Esophagus muscularis mucosa (tissue), 4 donors: ENCODE results near the gene JMJD6. TPM values are rescaled to one million over a fixed set of nuclear protein-coding genes. Genes with fewer than 3 reads are reported as not detected.
A peak's percentile ranks its signal among the peaks of the same experiment; 100 is the strongest.

Experiments
- DNase-seq: peaks from one replicate; pipeline ENCODE4 v3.0.0-alpha.2; 2017; ENCODE audit errors: extremely low spot score
- H3K27ac ChIP-seq, 4 donors: fragments of 200-600 bp; sonication (generic); replicated peaks in 1 of 4; 1 replicate in 3 of 4; 2 replicates in 1 of 4; pipeline ENCODE4 v1.5.1; 2016 to 2019; ENCODE audit warnings: mild to moderate bottlenecking in 1 of 4
- H3K27me3 ChIP-seq, 4 donors: fragments of 200-600 bp; sonication (generic); one replicate each; pipeline versions ENCODE4 v1.5.1 to v1.6.0; 2016 to 2019
- H3K36me3 ChIP-seq, 4 donors: fragments of 200-600 bp; sonication (generic); one replicate each; pipeline ENCODE4 v1.5.1; 2016 to 2019
- H3K4me1 ChIP-seq, 4 donors: fragments of 200-600 bp; sonication (generic); one replicate each; pipeline ENCODE4 v1.5.1; 2016 to 2019
- H3K4me3 ChIP-seq, 4 donors: fragments of 200-600 bp; sonication (generic); 1 replicate in 2 of 4; 2 replicates in 2 of 4; pipeline ENCODE4 v1.5.1; 2016 to 2019; ENCODE audit warnings: mild to moderate bottlenecking in 4 of 4, moderate library complexity in 1 of 4
- H3K9me3 ChIP-seq, 4 donors: fragments of 200-600 bp; sonication (generic); 1 replicate in 3 of 4; 2 replicates in 1 of 4; pipeline ENCODE4 v1.5.1; 2016 to 2019
- EP300 ChIP-seq: sonication (generic); formaldehyde crosslinking; IDR thresholded peaks from one replicate; pipeline ENCODE4 v1.6.1; 2017; ENCODE audit warnings: antibody characterized with exemption
- POLR2A ChIP-seq: fragments of 450-650 bp; IDR thresholded peaks from one replicate; pipeline ENCODE4 v1.6.1; 2017; ENCODE audit warnings: antibody characterized with exemption, moderate library complexity, mild to moderate bottlenecking, low read depth
- POLR2AphosphoS5 ChIP-seq, 2 donors: sonication (generic); formaldehyde crosslinking; IDR thresholded peaks; one replicate each; pipeline ENCODE4 v1.6.1; 2017; ENCODE audit warnings: antibody characterized with exemption in 2 of 2
- WGBS: methylation state at CpG from one replicate; pipeline ENCODE4 v1.1.5; 2018; 5-methylcytosine and 5-hydroxymethylcytosine counted together
- intact Hi-C: fragments of 100-400 bp; cut with DNase I; formaldehyde crosslinking; loops from one replicate; pipeline ENCODE4 v1.15.1; 2023
- total RNA-seq, 4 donors: library from RNA; depleted of rRNA; stranded (reverse); fragments of >200 nt; gene quantifications; one replicate each; pipeline versions ENCODE4 v1.1.0 to v1.2.1, GENCODE V29; 2016
- TF ChIP-seq, protein P1 (sequence below), 3 experiments: fragments of 200-600 bp in 2 of 3; fragments of 450-650 bp in 1 of 3; sonication (generic) in 2 of 3; IDR thresholded peaks; one replicate each; pipeline ENCODE4 v1.5.1; 2017 to 2019; ENCODE audit warnings: antibody characterized with exemption in 3 of 3, mild to moderate bottlenecking in 2 of 3, moderate library complexity in 1 of 3

Gene JMJD6
- total RNA-seq, 4 donors from 2014 or later: 29.5 to 54.5 (median 49.5) TPM

DNA sequence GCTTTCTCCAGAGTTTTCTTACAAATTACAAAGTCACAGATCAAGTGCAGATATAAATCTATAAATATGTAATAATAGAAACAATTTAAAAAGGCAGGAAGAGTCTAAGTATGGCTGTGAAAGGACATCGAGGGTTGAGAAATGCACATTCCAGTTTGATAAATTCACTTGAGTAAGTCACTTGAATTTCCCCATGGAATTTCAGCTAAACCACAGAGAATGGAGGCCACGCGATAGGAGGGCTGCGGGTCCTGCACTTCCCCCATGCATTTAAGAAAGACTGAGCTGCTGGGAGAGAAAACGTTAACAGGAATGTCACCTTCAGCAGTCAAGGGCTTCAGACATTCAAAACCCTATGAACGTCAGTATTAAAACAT lies 9.6 kb downstream of the JMJD6 start:
- peaks cover 50 to 68% (median 55%) of the 10 kb centered on the region in 4 donors for H3K4me1 ChIP-seq
- H3K27me3 ChIP-seq: no peaks in the 10 kb centered on the region
- no peak for DNase-seq
- no peaks in the 10 kb centered on the region for H3K9me3 ChIP-seq
- TF ChIP-seq, protein P1, sequence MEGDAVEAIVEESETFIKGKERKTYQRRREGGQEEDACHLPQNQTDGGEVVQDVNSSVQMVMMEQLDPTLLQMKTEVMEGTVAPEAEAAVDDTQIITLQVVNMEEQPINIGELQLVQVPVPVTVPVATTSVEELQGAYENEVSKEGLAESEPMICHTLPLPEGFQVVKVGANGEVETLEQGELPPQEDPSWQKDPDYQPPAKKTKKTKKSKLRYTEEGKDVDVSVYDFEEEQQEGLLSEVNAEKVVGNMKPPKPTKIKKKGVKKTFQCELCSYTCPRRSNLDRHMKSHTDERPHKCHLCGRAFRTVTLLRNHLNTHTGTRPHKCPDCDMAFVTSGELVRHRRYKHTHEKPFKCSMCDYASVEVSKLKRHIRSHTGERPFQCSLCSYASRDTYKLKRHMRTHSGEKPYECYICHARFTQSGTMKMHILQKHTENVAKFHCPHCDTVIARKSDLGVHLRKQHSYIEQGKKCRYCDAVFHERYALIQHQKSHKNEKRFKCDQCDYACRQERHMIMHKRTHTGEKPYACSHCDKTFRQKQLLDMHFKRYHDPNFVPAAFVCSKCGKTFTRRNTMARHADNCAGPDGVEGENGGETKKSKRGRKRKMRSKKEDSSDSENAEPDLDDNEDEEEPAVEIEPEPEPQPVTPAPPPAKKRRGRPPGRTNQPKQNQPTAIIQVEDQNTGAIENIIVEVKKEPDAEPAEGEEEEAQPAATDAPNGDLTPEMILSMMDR (IDR thresholded peaks at IDR 0.05): no peak
- TF ChIP-seq EP300 (no peak), POLR2A (no peak), POLR2AphosphoS5 (IDR thresholded peaks at IDR 0.05) (no peak)
- peaks cover 63 to 90% (median 87%) of the 10 kb centered on the region in 4 donors for H3K36me3 ChIP-seq
- intact Hi-C loops: loop anchor here (5.0 to 10.0 kb wide), 2 partner anchors 35 to 162 kb away; no protein-coding TSS in a partner anchor
- whole genome bisulfite sequencing: 67% methylated on average over 6 of the region's 6 CpGs
- H3K4me3 ChIP-seq: no peak overlapping the region
- peak overlapping the region; percentile 60 to 74 (median 68) for H3K27ac ChIP-seq

DNA sequence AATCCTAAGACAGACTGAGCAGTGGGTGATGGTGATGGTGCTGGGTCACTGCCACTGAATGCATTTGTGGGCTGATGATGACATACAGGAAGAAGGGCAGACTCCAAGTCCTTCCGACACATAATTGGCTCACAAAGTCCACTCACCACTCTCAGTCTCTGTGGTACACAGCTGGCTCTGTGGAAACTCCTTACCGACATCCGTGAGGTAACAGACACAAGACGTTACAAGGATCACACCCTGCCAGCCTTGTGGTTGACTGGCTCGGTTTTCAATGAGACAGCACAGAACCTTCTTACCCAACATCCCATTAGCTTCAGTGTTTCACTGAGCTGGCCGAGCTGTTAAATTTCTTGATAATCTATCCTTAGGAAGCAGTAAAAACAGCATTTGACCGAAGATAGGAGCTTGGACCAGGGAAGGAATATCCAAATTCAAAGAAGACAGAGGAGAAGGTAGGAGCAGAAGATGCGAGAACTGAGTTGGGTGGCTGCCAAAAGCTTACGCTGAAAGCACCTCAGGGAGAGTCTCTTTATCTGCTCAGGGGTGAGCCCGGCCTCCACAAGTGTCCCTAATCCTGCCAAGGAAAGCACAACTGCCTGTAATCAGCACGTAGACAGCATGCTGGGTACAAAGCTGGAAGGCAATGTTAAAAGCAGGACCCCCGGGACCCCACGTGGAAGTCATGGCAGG lies 10.1 kb downstream of the JMJD6 start:
- WGBS: 47% methylated on average over 13 of the region's 13 CpGs
- peak; percentile 72 to 73 for TF ChIP-seq POLR2AphosphoS5 (IDR thresholded peaks at IDR 0.05)
- TF ChIP-seq, protein P1 (IDR thresholded peaks at IDR 0.05): no peak
- peaks cover 57 to 85% (median 82%) of the 10 kb centered on the region in 4 donors for H3K36me3 ChIP-seq
- no peak overlapping the region for H3K4me3 ChIP-seq
- peaks cover 52 to 68% (median 55%) of the 10 kb centered on the region in 4 donors for H3K4me1 ChIP-seq
- no peaks in the 10 kb centered on the region for H3K27me3 ChIP-seq
- intact Hi-C loops: loop anchor here (5.0 to 10.0 kb wide), 2 partner anchors 34 to 161 kb away; no protein-coding TSS in a partner anchor
- DNase-seq: no peak
- no peaks in the 10 kb centered on the region for H3K9me3 ChIP-seq
- H3K27ac ChIP-seq: peak overlapping the region; percentile 60 to 74 (median 68)

DNA sequence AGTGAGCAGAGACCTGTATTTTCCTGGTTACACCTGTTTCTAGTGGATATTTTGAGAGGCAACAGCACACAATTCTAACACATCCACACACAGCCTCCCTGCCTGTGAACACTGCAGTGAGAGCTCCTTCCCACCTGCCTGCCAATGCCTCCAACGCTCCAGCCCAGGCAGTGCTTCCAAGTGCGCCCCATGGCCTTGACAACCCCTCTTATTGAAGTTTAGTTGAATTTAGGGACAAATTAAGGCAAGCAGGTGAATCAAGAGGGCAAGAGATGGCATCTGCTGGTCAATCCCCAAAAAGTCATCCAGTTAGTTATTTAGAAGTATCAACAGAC lies 10.9 kb downstream of the JMJD6 start:
- 73% methylated on average over 2 of the region's 2 CpGs for WGBS
- Histone ChIP-seq H3K9me3 (no peaks in the 10 kb centered on the region), H3K27me3 (no peaks in the 10 kb centered on the region), H3K4me3 (no peak overlapping the region), H3K27ac (peak overlapping the region; percentile 52 to 74 (median 68)), H3K36me3 (peaks cover 49 to 76% (median 74%) of the 10 kb centered on the region in 4 donors), H3K4me1 (peaks cover 49 to 66% (median 52%) of the 10 kb centered on the region in 4 donors)
- intact Hi-C loops: loop anchor here (5.0 to 10.0 kb wide), 2 partner anchors 33 to 161 kb away; no protein-coding TSS in a partner anchor
- TF ChIP-seq POLR2A (no peak), POLR2AphosphoS5 (IDR thresholded peaks at IDR 0.05) (no peak), EP300 (no peak)
- TF ChIP-seq, protein P1 (IDR thresholded peaks at IDR 0.05): no peak
- no peak for DNase-seq

DNA sequence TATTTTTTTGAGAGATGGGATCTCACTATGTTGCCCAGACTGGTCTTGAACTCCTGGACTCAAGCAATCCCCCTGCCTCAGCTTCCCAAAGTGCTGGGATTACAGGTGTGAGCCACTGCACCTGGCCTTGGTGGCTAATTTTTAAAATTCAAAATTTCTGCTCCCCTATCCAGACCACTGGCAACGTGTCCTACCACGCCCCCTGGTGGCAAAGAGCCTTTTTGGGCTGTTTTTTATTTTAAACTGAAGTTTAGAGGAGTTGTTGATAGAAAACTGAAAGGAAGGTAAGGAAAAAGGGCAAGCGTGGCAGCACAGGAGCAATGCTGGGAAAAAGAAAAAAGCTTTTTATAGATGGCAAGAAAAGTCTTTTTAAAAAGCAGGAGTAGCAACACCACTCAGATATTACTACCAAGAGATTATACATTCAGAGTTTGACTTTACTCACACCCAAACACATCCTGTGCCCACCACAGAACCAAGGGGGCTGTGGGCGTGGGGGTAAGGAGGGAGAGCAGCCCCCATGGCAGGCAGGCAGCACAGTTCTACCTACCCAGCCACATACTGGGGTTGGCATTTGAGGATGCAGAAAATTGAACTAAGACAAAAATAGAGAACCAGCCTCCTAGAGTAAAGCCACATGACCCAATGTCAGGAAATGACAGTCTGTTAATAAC lies 11.4 kb downstream of the JMJD6 start:
- TF ChIP-seq, protein P1 (IDR thresholded peaks at IDR 0.05): peak; percentile 87 to 91 (median 89)
- TF ChIP-seq POLR2AphosphoS5 (IDR thresholded peaks at IDR 0.05) (peak; percentile 10 to 27), EP300 (no peak)
- Histone ChIP-seq H3K27ac (peak overlapping the region; percentile 52 to 74 (median 68)), H3K4me1 (peaks cover 49 to 67% (median 52%) of the 10 kb centered on the region in 4 donors), H3K9me3 (no peaks in the 10 kb centered on the region), H3K4me3 (no peak overlapping the region), H3K27me3 (no peaks in the 10 kb centered on the region), H3K36me3 (peaks cover 44 to 71% (median 69%) of the 10 kb centered on the region in 4 donors)
- WGBS: 14% methylated on average over 4 of the region's 4 CpGs
- intact Hi-C loops: loop anchor here (5.0 to 10.0 kb wide), 2 partner anchors 33 to 160 kb away; no protein-coding TSS in a partner anchor
- no peak for DNase-seq
